ENCODE data around the gene MLXIP. TPM values are rescaled to one million over a fixed set of nuclear protein-coding genes. Genes with fewer than 3 reads are reported as not detected.
"Not testable (repeated sequence)": the region's sequence is repeated elsewhere in the genome, so short reads cannot be mapped to it uniquely, and the experiment has no call there.

Gene MLXIP
- polyA plus RNA-seq, 1 donor from 2014 or later, result 9.2 TPM

- Histone ChIP-seq H3K27me3 (ENCODE audit: insufficient read depth, low read depth, low read length) (no peaks in the 10 kb centered on the region), H3K4me2 (ENCODE audit: low read length) (no peak overlapping the region), H3K4me3 (ENCODE audit: low read length) (no peak overlapping the region), H3K9me2 (ENCODE audit: insufficient read depth, low read length) (no peaks in the 10 kb centered on the region), H2AFZ (ENCODE audit: low read depth, low read length) (no peak overlapping the region), H3F3A (ENCODE audit: insufficient read depth, low read length, poor library complexity, severe bottlenecking) (no peaks in the 10 kb centered on the region), H3K9me3 (ENCODE audit: low read length) (no peaks in the 10 kb centered on the region), H3K9ac (ENCODE audit: low read length) (no peak overlapping the region), H3K27ac (ENCODE audit: low read length) (no peak overlapping the region), H3K79me2 (replicated peaks; ENCODE audit: insufficient read depth, low read length) (no peaks in the 10 kb centered on the region), H4K20me1 (ENCODE audit: insufficient read depth) (no peaks in the 10 kb centered on the region), H3K36me3 (ENCODE audit: insufficient read depth, low read length) (no peaks in the 10 kb centered on the region)
- TF ChIP-seq MXI1 (conservative IDR thresholded peaks at IDR 0.05; ENCODE audit: poor library complexity, severe bottlenecking), result no peak
- no peak for TF ChIP-seq EZH2 (IDR thresholded peaks at IDR 0.05; ENCODE audit: borderline replicate concordance, insufficient read depth, low read length, poor library complexity, severe bottlenecking)
- TF ChIP-seq POLR2AphosphoS5 (IDR thresholded peaks at IDR 0.05), result no peak
- TF ChIP-seq REST (IDR thresholded peaks at IDR 0.05; ENCODE audit: borderline replicate concordance), result no peak
- no peak for TF ChIP-seq CTCF (IDR thresholded peaks at IDR 0.05; ENCODE audit: poor library complexity, severe bottlenecking)
- no peak for TF ChIP-seq EP300 (conservative IDR thresholded peaks at IDR 0.05; ENCODE audit: poor library complexity, severe bottlenecking)
- TF ChIP-seq TAF1 (IDR thresholded peaks at IDR 0.05; ENCODE audit: low read depth), result no peak
- no peak for TF ChIP-seq RAD21 (conservative IDR thresholded peaks at IDR 0.05)
- TF ChIP-seq SMC3 (conservative IDR thresholded peaks at IDR 0.05; ENCODE audit: poor library complexity), result no peak
Measured at GRCh38 chr12:122172262-122172939, 93.8 kb downstream of the MLXIP start.

GRCh38 chr12:122174155-122174845, 95.7 kb downstream of the MLXIP start, which contains the start of gene IL31:
TSS of gene IL31 (minus strand) at chr12:122174221. CDS start at chr12:122174172, 49 bp downstream.
- Histone ChIP-seq H3K9me3 (ENCODE audit: low read length) (no peaks in the 10 kb centered on the region), H3K9ac (ENCODE audit: low read length) (no peak within 1 kb of the TSS), H4K20me1 (ENCODE audit: insufficient read depth) (no peaks in the 10 kb centered on the region), H3F3A (ENCODE audit: insufficient read depth, low read length, poor library complexity, severe bottlenecking) (no peaks in the 10 kb centered on the region), H3K36me3 (ENCODE audit: insufficient read depth, low read length) (no peaks in the 10 kb centered on the region), H2AFZ (ENCODE audit: low read depth, low read length) (no peak within 1 kb of the TSS), H3K27ac (ENCODE audit: low read length) (no peak within 1 kb of the TSS), H3K9me2 (ENCODE audit: insufficient read depth, low read length) (no peaks in the 10 kb centered on the region), H3K79me2 (replicated peaks; ENCODE audit: insufficient read depth, low read length) (no peaks in the 10 kb centered on the region), H3K4me2 (ENCODE audit: low read length) (no peak within 1 kb of the TSS), H3K4me3 (ENCODE audit: low read length) (no peak within 1 kb of the TSS), H3K27me3 (ENCODE audit: insufficient read depth, low read depth, low read length) (no peaks in the 10 kb centered on the region)
- TF ChIP-seq POLR2AphosphoS5 (IDR thresholded peaks at IDR 0.05), result no peak
- TF ChIP-seq EP300 (conservative IDR thresholded peaks at IDR 0.05; ENCODE audit: poor library complexity, severe bottlenecking), result no peak
- TF ChIP-seq REST (IDR thresholded peaks at IDR 0.05; ENCODE audit: borderline replicate concordance), result no peak
- TF ChIP-seq TAF1 (IDR thresholded peaks at IDR 0.05; ENCODE audit: low read depth), result no peak
- no peak for TF ChIP-seq MXI1 (conservative IDR thresholded peaks at IDR 0.05; ENCODE audit: poor library complexity, severe bottlenecking)
- no peak for TF ChIP-seq CTCF (IDR thresholded peaks at IDR 0.05; ENCODE audit: poor library complexity, severe bottlenecking)
- TF ChIP-seq EZH2 (IDR thresholded peaks at IDR 0.05; ENCODE audit: borderline replicate concordance, insufficient read depth, low read length, poor library complexity, severe bottlenecking), result no peak

- not testable (repeated sequence) for H3K4me2 ChIP-seq (ENCODE audit: low read length); H3K4me3 ChIP-seq (ENCODE audit: low read length); H3F3A ChIP-seq (ENCODE audit: insufficient read depth, low read length, poor library complexity, severe bottlenecking); H4K20me1 ChIP-seq (ENCODE audit: insufficient read depth); H3K27me3 ChIP-seq (ENCODE audit: insufficient read depth, low read depth, low read length); H3K36me3 ChIP-seq (ENCODE audit: insufficient read depth, low read length); H3K9me2 ChIP-seq (ENCODE audit: insufficient read depth, low read length); H3K9ac ChIP-seq (ENCODE audit: low read length); H3K79me2 ChIP-seq (replicated peaks; ENCODE audit: insufficient read depth, low read length); H3K9me3 ChIP-seq (ENCODE audit: low read length); H3K27ac ChIP-seq (ENCODE audit: low read length); H2AFZ ChIP-seq (ENCODE audit: low read depth, low read length)
Measured at GRCh38 chr12:122176473-122176872, 97.9 kb downstream of the MLXIP start.

Data from neural cell (in vitro differentiated cells).